ENCODE measurements around the gene ATP1B2. TPM values are rescaled to one million over a fixed set of nuclear protein-coding genes. Genes with fewer than 3 reads are reported as not detected.
A peak's percentile ranks its signal among the peaks of the same experiment; 100 is the strongest.

Gene ATP1B2
- total RNA-seq, 1 experiment from 2014 or later = 29.1 TPM

DNA sequence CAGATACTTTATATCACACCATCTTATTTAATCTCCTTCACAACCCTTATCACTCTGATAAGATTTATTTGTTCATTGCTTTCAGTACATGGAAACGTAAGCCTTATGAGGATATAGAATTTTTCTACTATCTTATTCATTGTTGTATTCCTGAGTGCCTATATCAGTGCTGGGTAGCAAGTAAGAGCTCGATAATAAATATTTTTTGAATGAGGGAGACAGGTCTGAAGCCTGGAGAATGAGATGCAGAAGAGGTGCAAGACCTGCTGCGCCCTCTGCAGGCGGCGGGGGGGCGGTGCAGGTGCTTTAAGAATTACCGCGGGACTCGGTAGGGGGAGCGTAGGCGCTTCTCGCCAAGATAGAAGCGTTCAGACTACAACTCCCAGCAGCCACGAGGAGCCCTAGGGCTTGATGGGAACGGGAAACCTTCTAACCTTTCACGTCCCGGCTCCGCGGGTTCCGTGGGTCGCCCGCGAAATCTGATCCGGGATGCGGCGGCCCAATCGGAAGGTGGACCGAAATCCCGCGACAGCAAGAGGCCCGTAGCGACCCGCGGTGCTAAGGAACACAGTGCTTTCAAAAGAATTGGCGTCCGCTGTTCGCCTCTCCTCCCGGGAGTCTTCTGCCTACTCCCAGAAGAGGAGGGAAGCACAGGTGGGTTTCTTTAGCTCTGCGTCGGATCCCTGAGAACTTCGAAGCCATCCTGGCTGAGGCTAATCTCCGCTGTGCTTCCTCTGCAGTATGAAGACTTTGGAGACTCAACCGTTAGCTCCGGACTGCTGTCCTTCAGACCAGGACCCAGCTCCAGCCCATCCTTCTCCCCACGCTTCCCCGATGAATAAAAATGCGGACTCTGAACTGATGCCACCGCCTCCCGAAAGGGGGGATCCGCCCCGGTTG lies 37.4 kb downstream of the ATP1B2 start, which contains the start of gene WRAP53:
Gene WRAP53 (plus strand): TSS at position 570 of the 900 bp plus-strand sequence. CDS start 172 bp downstream, at position 742.
- Mint-ChIP-seq H3K9me3 (no peaks in the 10 kb centered on the region), H3K36me3 (peaks cover 25% of the 10 kb centered on the region), H3K4me3 (peak within 1 kb of the TSS; percentile 88), H3K4me1 (peaks cover 27% of the 10 kb centered on the region), H3K27ac (peak within 1 kb of the TSS; percentile 100), H3K27me3 (ENCODE audit: low read depth) (no peaks in the 10 kb centered on the region)
- ATAC-seq = peak; percentile 89
- peak; percentile 98 for DNase-seq (ENCODE audit: low spot score)
- CTCF ChIA-PET = interaction anchor here (0.6 to 7.0 kb wide), 40 partner anchors 11 to 1877 kb away, joined by 3 to 205 read pairs (median 6); partner anchors contain the start of genes ACAP1, ATP1B2, CD68 and CYB5D1
- POLR2A ChIA-PET = interaction anchor here (0.6 to 5.9 kb wide), 24 partner anchors 11 to 468 kb away, joined by 3 to 80 read pairs (median 10); partner anchors contain the start of genes ATP1B2, CD68, DNAH2 and EFNB3
- TF ChIP-seq NFYB (CRISPR knock-in tag; conservative IDR thresholded peaks at IDR 0.05; ENCODE audit: low read depth) (no peak), CREB1 (CRISPR knock-in tag; IDR thresholded peaks at IDR 0.05) (no peak), USF1 (CRISPR knock-in tag; IDR thresholded peaks at IDR 0.05) (no peak), NR1H2 (CRISPR knock-in tag; IDR thresholded peaks at IDR 0.05) (no peak), FOXK1 (CRISPR knock-in tag; IDR thresholded peaks at IDR 0.05) (peak; percentile 82), ATF1 (CRISPR knock-in tag; IDR thresholded peaks at IDR 0.05) (no peak), MAX (CRISPR knock-in tag; IDR thresholded peaks at IDR 0.05) (no peak), ZNF423 (CRISPR knock-in tag; IDR thresholded peaks at IDR 0.05) (no peak), ZNF532 (CRISPR knock-in tag; IDR thresholded peaks at IDR 0.05; ENCODE audit: borderline replicate concordance) (no peak), CREM (CRISPR knock-in tag; IDR thresholded peaks at IDR 0.05) (no peak), PRRX2 (CRISPR knock-in tag; IDR thresholded peaks at IDR 0.05) (no peak), TCF7 (CRISPR knock-in tag; IDR thresholded peaks at IDR 0.05; ENCODE audit: low read depth) (no peak), SMAD3 (CRISPR knock-in tag; IDR thresholded peaks at IDR 0.05; ENCODE audit: borderline replicate concordance) (no peak), ZBTB21 (CRISPR knock-in tag; IDR thresholded peaks at IDR 0.05; ENCODE audit: borderline replicate concordance) (no peak)
- TF ChIP-seq, protein P1, sequence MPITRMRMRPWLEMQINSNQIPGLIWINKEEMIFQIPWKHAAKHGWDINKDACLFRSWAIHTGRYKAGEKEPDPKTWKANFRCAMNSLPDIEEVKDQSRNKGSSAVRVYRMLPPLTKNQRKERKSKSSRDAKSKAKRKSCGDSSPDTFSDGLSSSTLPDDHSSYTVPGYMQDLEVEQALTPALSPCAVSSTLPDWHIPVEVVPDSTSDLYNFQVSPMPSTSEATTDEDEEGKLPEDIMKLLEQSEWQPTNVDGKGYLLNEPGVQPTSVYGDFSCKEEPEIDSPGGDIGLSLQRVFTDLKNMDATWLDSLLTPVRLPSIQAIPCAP (CRISPR knock-in tag; IDR thresholded peaks at IDR 0.05) = 0 out of 2 replicates have a peak, but pooled peaks have one; percentile 19
- TF ChIP-seq, protein P2, sequence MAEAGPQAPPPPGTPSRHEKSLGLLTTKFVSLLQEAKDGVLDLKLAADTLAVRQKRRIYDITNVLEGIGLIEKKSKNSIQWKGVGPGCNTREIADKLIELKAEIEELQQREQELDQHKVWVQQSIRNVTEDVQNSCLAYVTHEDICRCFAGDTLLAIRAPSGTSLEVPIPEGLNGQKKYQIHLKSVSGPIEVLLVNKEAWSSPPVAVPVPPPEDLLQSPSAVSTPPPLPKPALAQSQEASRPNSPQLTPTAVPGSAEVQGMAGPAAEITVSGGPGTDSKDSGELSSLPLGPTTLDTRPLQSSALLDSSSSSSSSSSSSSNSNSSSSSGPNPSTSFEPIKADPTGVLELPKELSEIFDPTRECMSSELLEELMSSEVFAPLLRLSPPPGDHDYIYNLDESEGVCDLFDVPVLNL (CRISPR knock-in tag; IDR thresholded peaks at IDR 0.05; ENCODE audit: borderline replicate concordance, low read depth) = no peak
- TF ChIP-seq, protein P3, sequence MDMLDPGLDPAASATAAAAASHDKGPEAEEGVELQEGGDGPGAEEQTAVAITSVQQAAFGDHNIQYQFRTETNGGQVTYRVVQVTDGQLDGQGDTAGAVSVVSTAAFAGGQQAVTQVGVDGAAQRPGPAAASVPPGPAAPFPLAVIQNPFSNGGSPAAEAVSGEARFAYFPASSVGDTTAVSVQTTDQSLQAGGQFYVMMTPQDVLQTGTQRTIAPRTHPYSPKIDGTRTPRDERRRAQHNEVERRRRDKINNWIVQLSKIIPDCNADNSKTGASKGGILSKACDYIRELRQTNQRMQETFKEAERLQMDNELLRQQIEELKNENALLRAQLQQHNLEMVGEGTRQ (CRISPR knock-in tag; IDR thresholded peaks at IDR 0.05) = 0 out of 2 replicates have a peak, but pooled peaks have one; percentile 15
- TF ChIP-seq, protein P4, sequence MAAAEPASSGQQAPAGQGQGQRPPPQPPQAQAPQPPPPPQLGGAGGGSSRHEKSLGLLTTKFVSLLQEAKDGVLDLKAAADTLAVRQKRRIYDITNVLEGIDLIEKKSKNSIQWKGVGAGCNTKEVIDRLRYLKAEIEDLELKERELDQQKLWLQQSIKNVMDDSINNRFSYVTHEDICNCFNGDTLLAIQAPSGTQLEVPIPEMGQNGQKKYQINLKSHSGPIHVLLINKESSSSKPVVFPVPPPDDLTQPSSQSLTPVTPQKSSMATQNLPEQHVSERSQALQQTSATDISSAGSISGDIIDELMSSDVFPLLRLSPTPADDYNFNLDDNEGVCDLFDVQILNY (CRISPR knock-in tag; IDR thresholded peaks at IDR 0.05) = no peak
- TF ChIP-seq, protein P5, sequence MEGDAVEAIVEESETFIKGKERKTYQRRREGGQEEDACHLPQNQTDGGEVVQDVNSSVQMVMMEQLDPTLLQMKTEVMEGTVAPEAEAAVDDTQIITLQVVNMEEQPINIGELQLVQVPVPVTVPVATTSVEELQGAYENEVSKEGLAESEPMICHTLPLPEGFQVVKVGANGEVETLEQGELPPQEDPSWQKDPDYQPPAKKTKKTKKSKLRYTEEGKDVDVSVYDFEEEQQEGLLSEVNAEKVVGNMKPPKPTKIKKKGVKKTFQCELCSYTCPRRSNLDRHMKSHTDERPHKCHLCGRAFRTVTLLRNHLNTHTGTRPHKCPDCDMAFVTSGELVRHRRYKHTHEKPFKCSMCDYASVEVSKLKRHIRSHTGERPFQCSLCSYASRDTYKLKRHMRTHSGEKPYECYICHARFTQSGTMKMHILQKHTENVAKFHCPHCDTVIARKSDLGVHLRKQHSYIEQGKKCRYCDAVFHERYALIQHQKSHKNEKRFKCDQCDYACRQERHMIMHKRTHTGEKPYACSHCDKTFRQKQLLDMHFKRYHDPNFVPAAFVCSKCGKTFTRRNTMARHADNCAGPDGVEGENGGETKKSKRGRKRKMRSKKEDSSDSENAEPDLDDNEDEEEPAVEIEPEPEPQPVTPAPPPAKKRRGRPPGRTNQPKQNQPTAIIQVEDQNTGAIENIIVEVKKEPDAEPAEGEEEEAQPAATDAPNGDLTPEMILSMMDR (IDR thresholded peaks at IDR 0.05) = peak; percentile 94
- TF ChIP-seq, protein P6, sequence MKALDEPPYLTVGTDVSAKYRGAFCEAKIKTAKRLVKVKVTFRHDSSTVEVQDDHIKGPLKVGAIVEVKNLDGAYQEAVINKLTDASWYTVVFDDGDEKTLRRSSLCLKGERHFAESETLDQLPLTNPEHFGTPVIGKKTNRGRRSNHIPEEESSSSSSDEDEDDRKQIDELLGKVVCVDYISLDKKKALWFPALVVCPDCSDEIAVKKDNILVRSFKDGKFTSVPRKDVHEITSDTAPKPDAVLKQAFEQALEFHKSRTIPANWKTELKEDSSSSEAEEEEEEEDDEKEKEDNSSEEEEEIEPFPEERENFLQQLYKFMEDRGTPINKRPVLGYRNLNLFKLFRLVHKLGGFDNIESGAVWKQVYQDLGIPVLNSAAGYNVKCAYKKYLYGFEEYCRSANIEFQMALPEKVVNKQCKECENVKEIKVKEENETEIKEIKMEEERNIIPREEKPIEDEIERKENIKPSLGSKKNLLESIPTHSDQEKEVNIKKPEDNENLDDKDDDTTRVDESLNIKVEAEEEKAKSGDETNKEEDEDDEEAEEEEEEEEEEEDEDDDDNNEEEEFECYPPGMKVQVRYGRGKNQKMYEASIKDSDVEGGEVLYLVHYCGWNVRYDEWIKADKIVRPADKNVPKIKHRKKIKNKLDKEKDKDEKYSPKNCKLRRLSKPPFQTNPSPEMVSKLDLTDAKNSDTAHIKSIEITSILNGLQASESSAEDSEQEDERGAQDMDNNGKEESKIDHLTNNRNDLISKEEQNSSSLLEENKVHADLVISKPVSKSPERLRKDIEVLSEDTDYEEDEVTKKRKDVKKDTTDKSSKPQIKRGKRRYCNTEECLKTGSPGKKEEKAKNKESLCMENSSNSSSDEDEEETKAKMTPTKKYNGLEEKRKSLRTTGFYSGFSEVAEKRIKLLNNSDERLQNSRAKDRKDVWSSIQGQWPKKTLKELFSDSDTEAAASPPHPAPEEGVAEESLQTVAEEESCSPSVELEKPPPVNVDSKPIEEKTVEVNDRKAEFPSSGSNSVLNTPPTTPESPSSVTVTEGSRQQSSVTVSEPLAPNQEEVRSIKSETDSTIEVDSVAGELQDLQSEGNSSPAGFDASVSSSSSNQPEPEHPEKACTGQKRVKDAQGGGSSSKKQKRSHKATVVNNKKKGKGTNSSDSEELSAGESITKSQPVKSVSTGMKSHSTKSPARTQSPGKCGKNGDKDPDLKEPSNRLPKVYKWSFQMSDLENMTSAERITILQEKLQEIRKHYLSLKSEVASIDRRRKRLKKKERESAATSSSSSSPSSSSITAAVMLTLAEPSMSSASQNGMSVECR (CRISPR knock-in tag; IDR thresholded peaks at IDR 0.05; ENCODE audit: borderline replicate concordance) = no peak

Measured in WTC11 (cell line).